ENCODE data around the gene ROR1. TPM values are rescaled to one million over a fixed set of nuclear protein-coding genes. Genes with fewer than 3 reads are reported as not detected.

Gene ROR1
- total and polyA plus RNA-seq, 2 of the 4 experiments (the other 2 are of a cell fraction) = 4.4 to 10.0 TPM

- Histone ChIP-seq H4K20me1 (ENCODE audit: insufficient read depth, low read length) (peaks cover 4% of the 10 kb centered on the region; the same call in 1 of the 2 replicates), H3K27ac (ENCODE audit: insufficient read depth, low read length) (no peak overlapping the region), H2AFZ (replicated peaks; ENCODE audit: low read length, poor library complexity) (no peak overlapping the region), H3K4me3 (ENCODE audit: insufficient read depth, low read depth, low read length) (no peak overlapping the region), H3K56ac (ENCODE audit: extremely low read depth, insufficient read depth, low read length) (no peak overlapping the region), H3K79me1 (ENCODE audit: low read depth in 1 of 2, low read length in 2 of 2) (peaks cover 0 to 5% of the 10 kb centered on the region in 2 experiments; a peak in 1 of 4 replicates), H2AK9ac (replicated peaks; ENCODE audit: low read depth, low read length, poor library complexity) (no peak overlapping the region), H2BK5ac (ENCODE audit: low read depth, low read length, poor library complexity, severe bottlenecking) (no peak overlapping the region), H2BK15ac (ENCODE audit: low read depth, low read length) (no peak overlapping the region), H3K14ac (replicated peaks; ENCODE audit: low read depth, low read length) (no peak overlapping the region), H3K9me3 (ENCODE audit: control insufficient read depth, insufficient read depth, low read length) (no peaks in the 10 kb centered on the region), H2BK120ac (ENCODE audit: low read depth, low read length) (no peak overlapping the region), H4K5ac (ENCODE audit: low read depth, low read length) (no peak overlapping the region), H2BK20ac (ENCODE audit: low read depth, low read length) (no peak overlapping the region), H3K27me3 (ENCODE audit: control insufficient read depth, insufficient read depth, low read length) (peaks cover 2% of the 10 kb centered on the region), H3K23ac (ENCODE audit: low read depth, low read length) (no peak overlapping the region), H3K36me3 (ENCODE audit: control insufficient read depth, insufficient read depth, low read length) (no peaks in the 10 kb centered on the region), H2AK5ac (ENCODE audit: low read depth, low read length) (no peak overlapping the region), H3K9me1 (ENCODE audit: insufficient read depth, low read length) (peaks cover 5% of the 10 kb centered on the region; the same call in 1 of the 2 replicates), H3K4me1 (ENCODE audit: control insufficient read depth, insufficient read depth, low read length) (peaks cover 11% of the 10 kb centered on the region), H3K4ac (ENCODE audit: low read depth, low read length) (no peak overlapping the region), H3K4me2 (ENCODE audit: low read depth, low read length) (no peak overlapping the region), H4K8ac (ENCODE audit: low read depth in 2 of 2, low read length in 2 of 2) (no peak overlapping the region), H3K9ac (ENCODE audit: low read depth, low read length) (no peak overlapping the region), H4K91ac (ENCODE audit: insufficient read depth, low read depth, low read length) (no peak overlapping the region), H3K18ac (ENCODE audit: low read depth, low read length) (no peak overlapping the region)
- dilution Hi-C loops (cut with HindIII; ENCODE audit: low sequenced_read_pairs, unreplicated experiment) = no loop called here
- in situ Hi-C loops (cut with MboI; ENCODE audit: low sequenced_read_pairs) = loop anchor here (5.0 kb wide), 1 partner anchor 318 kb away; no protein-coding TSS in a partner anchor
- WGBS, 2 experiments (ENCODE audit: extremely low coverage in 2 of 2, insufficient read length in 1 of 2) = no CpG with 5 or more reads among the region's 3 CpGs
- intact Hi-C loops (cut with micrococcal nuclease) = loop anchor here (5.0 kb wide), 1 partner anchor 252 kb away; no protein-coding TSS in a partner anchor
- BruUV-seq (replicated peaks) = no TSS peak
- DNase-seq (no peak), ATAC-seq (ENCODE audit: low read depth) (no peak)
- TF ChIP-seq CTCF (conservative IDR thresholded peaks at IDR 0.05; ENCODE audit: low read depth, low read length) (0 out of 2 replicates have a peak, but pooled peaks have one; percentile 2), MXI1 (IDR thresholded peaks at IDR 0.05; ENCODE audit: borderline replicate concordance, low read depth, low read length) (no peak)
- ChIA-PET POLR2A (ENCODE audit: unreplicated experiment) (no interaction called here), CTCF (no interaction called here)
These were observed 150.8 kb downstream of the ROR1 start for GRCh38 chr1:63924600-63924999.
